ENCODE measurements around the gene GLOD4. TPM values are rescaled to one million over a fixed set of nuclear protein-coding genes. Genes with fewer than 3 reads are reported as not detected.

GLOD4 gene
- total and polyA plus RNA-seq, 7 donors: 28.8 to 85.5 (median 42.7) TPM

GRCh38 chr17:732067-732901 is 49.8 kb downstream of the GLOD4 start, which contains the start of gene TLCD3A:
TLCD3A (plus strand) TSS chr17:732596; CDS start chr17:732648, 52 bp downstream.
- H3K4me1 ChIP-seq: peaks cover 0 to 27% (median 19%) of the 10 kb centered on the region in 4 donors
- WGBS, 2 donors: 1% methylated on average over 126 of the region's 126 CpGs
- peak within 1 kb of the TSS; percentile 85 to 91 (median 87) for H3K27ac ChIP-seq

DNA sequence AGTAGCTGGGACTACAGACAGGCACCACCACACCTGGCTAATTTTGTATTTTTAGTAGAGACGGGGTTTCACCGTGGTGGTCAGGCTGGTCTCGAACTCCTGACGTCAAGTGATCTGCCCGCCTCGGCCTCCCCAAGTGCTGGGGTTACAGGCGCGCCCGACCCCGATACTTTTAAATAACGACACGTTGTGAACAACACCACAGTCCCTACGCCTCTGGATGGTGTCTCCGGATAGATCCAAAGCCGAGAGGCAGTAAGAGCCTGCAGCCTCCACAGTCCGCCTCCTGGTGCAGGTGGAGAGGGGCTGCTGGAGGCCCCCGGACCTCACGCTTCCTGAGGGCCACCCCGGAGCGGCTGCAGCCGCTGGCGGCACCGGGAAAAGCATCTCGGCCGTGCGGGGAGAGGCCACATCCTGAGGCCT is 50.4 kb downstream of the GLOD4 start:
- Histone ChIP-seq H3K9me3 (no peaks in the 10 kb centered on the region), H3K27ac (peak overlapping the region; percentile 84 to 88 (median 86)), H3K36me3 (no peaks in the 10 kb centered on the region), H3K4me1 (peaks cover 0 to 27% (median 19%) of the 10 kb centered on the region in 4 donors), H3K4me3 (peak overlapping the region; percentile 69 to 89 (median 80)), H3K27me3 (no peaks in the 10 kb centered on the region)
- WGBS, 2 donors: 3 to 15% methylated on average over 26 of the region's 26 CpGs
- DNase-seq: no peak
- intact Hi-C loops (cut with DNase I): no loop called here
- no peak for TF ChIP-seq POLR2A (IDR thresholded peaks at IDR 0.05)
- no peak for TF ChIP-seq CTCF (IDR thresholded peaks at IDR 0.05)
- no peak for TF ChIP-seq POLR2AphosphoS5 (IDR thresholded peaks at IDR 0.05)
- TF ChIP-seq EP300 (IDR thresholded peaks at IDR 0.05): no peak

More at GRCh38 chr17:732067-732901, 49.8 kb downstream of the GLOD4 start, which contains the start of gene TLCD3A:
- Histone ChIP-seq H3K36me3 (no peaks in the 10 kb centered on the region), H3K27me3 (no peaks in the 10 kb centered on the region), H3K4me3 (peak within 1 kb of the TSS; percentile 69 to 89 (median 80)), H3K9me3 (no peaks in the 10 kb centered on the region)
- TF ChIP-seq EP300 (IDR thresholded peaks at IDR 0.05) (no peak), POLR2AphosphoS5 (IDR thresholded peaks at IDR 0.05) (peak in 1 of 4 donors; percentile 20)
- intact Hi-C loops (cut with DNase I): no loop called here
- DNase-seq: peak; percentile 87

GRCh38 chr17:728911-729310 is 53.2 kb downstream of the GLOD4 start:
- no peaks in the 10 kb centered on the region for H3K36me3 ChIP-seq
- intact Hi-C loops (cut with DNase I): no loop called here
- DNase-seq: no peak
- no peaks in the 10 kb centered on the region for H3K9me3 ChIP-seq
- WGBS, 2 donors: 83 to 91% methylated on average over 5 of the region's 5 CpGs
- H3K4me3 ChIP-seq: no peak overlapping the region
- peaks cover 0 to 26% (median 19%) of the 10 kb centered on the region in 4 donors for H3K4me1 ChIP-seq
- H3K27me3 ChIP-seq: no peaks in the 10 kb centered on the region
- TF ChIP-seq POLR2A (IDR thresholded peaks at IDR 0.05) (no peak), EP300 (IDR thresholded peaks at IDR 0.05) (no peak)
- no peak overlapping the region for H3K27ac ChIP-seq

GRCh38 chr17:726271-726919 is 55.7 kb downstream of the GLOD4 start:
- 32 to 61% methylated on average over 20 of the region's 20 CpGs for WGBS, 2 donors
- no peak for TF ChIP-seq POLR2A (IDR thresholded peaks at IDR 0.05)
- TF ChIP-seq EP300 (IDR thresholded peaks at IDR 0.05): no peak
- TF ChIP-seq CTCF (IDR thresholded peaks at IDR 0.05): no peak
- no peak for TF ChIP-seq POLR2AphosphoS5 (IDR thresholded peaks at IDR 0.05)
- H3K9me3 ChIP-seq: no peaks in the 10 kb centered on the region
- no peak for DNase-seq
- no peaks in the 10 kb centered on the region for H3K27me3 ChIP-seq
- no peak overlapping the region for H3K4me3 ChIP-seq
- intact Hi-C loops (cut with DNase I): no loop called here
- peaks cover 0 to 6% (median 4%) of the 10 kb centered on the region in 4 donors for H3K4me1 ChIP-seq
- H3K27ac ChIP-seq: no peak overlapping the region
- no peaks in the 10 kb centered on the region for H3K36me3 ChIP-seq

DNA sequence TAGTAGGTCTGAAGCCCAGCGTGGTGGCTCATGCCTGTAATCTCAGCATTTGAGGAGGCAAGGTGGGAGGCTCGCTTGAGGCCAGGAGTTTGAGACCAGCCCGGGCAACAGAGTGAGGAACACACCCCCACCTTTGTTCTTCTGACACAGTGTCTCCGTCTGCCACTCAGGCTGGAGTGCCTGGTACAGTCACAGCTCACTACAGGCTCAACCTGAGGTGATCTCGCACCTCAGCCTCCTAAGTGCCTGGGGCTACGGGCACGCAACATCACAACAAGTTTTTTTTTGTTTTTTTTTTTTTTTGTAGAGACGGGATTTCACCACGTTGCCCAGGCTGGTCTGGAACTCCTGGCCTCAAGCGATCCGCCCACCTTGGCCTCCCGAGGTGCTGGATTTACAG is 56.3 kb downstream of the GLOD4 start:
- no peak for DNase-seq
- Histone ChIP-seq H3K4me3 (no peak overlapping the region), H3K4me1 (no peaks in the 10 kb centered on the region), H3K27ac (no peak overlapping the region), H3K27me3 (no peaks in the 10 kb centered on the region), H3K36me3 (no peaks in the 10 kb centered on the region), H3K9me3 (no peaks in the 10 kb centered on the region)
- no peak for TF ChIP-seq POLR2AphosphoS5 (IDR thresholded peaks at IDR 0.05)
- TF ChIP-seq EP300 (IDR thresholded peaks at IDR 0.05): no peak
- TF ChIP-seq CTCF (IDR thresholded peaks at IDR 0.05): no peak
- TF ChIP-seq POLR2A (IDR thresholded peaks at IDR 0.05): no peak
- 32 to 71% methylated on average over 12 of the region's 12 CpGs for WGBS, 2 donors
- intact Hi-C loops (cut with DNase I): no loop called here

All from sigmoid colon (tissue), 7 donors.